HUES48 (cell line): ENCODE results near the gene CERS2.

Experiments used
- H3K27ac ChIP-seq: one replicate; pipeline ENCODE4 v1.7.0; 2013; ENCODE audit warnings: low read depth, low read length, inconsistent platforms
- H3K27me3 ChIP-seq: 2 replicates; pipeline ENCODE4 v1.6.1; 2013; ENCODE audit warnings: mild to moderate bottlenecking, low read length; ENCODE audit not compliant: control insufficient read depth, insufficient read depth
- H3K36me3 ChIP-seq: 2 replicates; pipeline ENCODE4 v1.6.1; 2013; ENCODE audit warnings: low read length; ENCODE audit not compliant: control insufficient read depth, insufficient read depth
- H3K4me1 ChIP-seq: 2 replicates; pipeline ENCODE4 v1.6.1; 2013; ENCODE audit warnings: mild to moderate bottlenecking, low read length; ENCODE audit not compliant: control insufficient read depth, insufficient read depth
- H3K4me3 ChIP-seq: 2 replicates; pipeline ENCODE4 v1.5.1; 2013; ENCODE audit warnings: mild to moderate bottlenecking, low read depth, low read length
- H3K9ac ChIP-seq: 2 replicates; pipeline ENCODE4 v1.6.1; 2013; ENCODE audit warnings: mild to moderate bottlenecking, low read depth, low read length, moderate library complexity
- H3K9me3 ChIP-seq: 2 replicates; pipeline ENCODE4 v1.6.1; 2013; ENCODE audit warnings: low read length; ENCODE audit not compliant: control insufficient read depth, insufficient read depth

Gene CERS2

GRCh38 chr1:150979092-150980056 is 4.7 kb upstream of the CERS2 start:
- H3K27me3 ChIP-seq, result no peaks in the 10 kb centered on the region
- H3K4me3 ChIP-seq, result no peak overlapping the region
- H3K36me3 ChIP-seq, result no peaks in the 10 kb centered on the region
- H3K9me3 ChIP-seq, result no peaks in the 10 kb centered on the region
- H3K27ac ChIP-seq, result no peak overlapping the region
- H3K9ac ChIP-seq, result no peak overlapping the region
- peaks cover 49% of the 10 kb centered on the region for H3K4me1 ChIP-seq

GRCh38 chr1:150976879-150977694 is 2.5 kb upstream of the CERS2 start:
- Histone ChIP-seq H3K36me3 (no peaks in the 10 kb centered on the region), H3K4me3 (no peak overlapping the region), H3K27ac (peak overlapping the region; percentile 59), H3K9ac (no peak overlapping the region), H3K9me3 (no peaks in the 10 kb centered on the region), H3K27me3 (no peaks in the 10 kb centered on the region), H3K4me1 (peaks cover 56% of the 10 kb centered on the region)

GRCh38 chr1:150976401-150976821 is 1.8 kb upstream of the CERS2 start:
- Histone ChIP-seq H3K9ac (no peak overlapping the region), H3K4me3 (no peak overlapping the region; the same call in 1 of the 2 replicates), H3K27me3 (no peaks in the 10 kb centered on the region), H3K36me3 (no peaks in the 10 kb centered on the region), H3K9me3 (no peaks in the 10 kb centered on the region), H3K27ac (peak overlapping the region; percentile 39), H3K4me1 (peaks cover 56% of the 10 kb centered on the region)

- Histone ChIP-seq H3K4me3 (peak overlapping the region; percentile 76), H3K36me3 (peaks cover 2% of the 10 kb centered on the region), H3K4me1 (peaks cover 52% of the 10 kb centered on the region), H3K9me3 (no peaks in the 10 kb centered on the region), H3K9ac (peak overlapping the region; percentile 70), H3K27me3 (no peaks in the 10 kb centered on the region), H3K27ac (peak overlapping the region; percentile 77)
These were observed 627 bp downstream of the CERS2 start for GRCh38 chr1:150973836-150974579.

GRCh38 chr1:150973258-150973835 is 1.3 kb downstream of the CERS2 start:
- peaks cover 50% of the 10 kb centered on the region for H3K4me1 ChIP-seq
- no peaks in the 10 kb centered on the region for H3K27me3 ChIP-seq
- H3K36me3 ChIP-seq, result peaks cover 8% of the 10 kb centered on the region
- peak overlapping the region; percentile 76 for H3K4me3 ChIP-seq
- H3K9ac ChIP-seq, result peak overlapping the region; percentile 70
- H3K27ac ChIP-seq, result peak overlapping the region; percentile 83
- no peaks in the 10 kb centered on the region for H3K9me3 ChIP-seq

GRCh38 chr1:150972417-150972940 is 2.2 kb downstream of the CERS2 start:
- 0 out of 2 replicates have a peak overlapping the region, but pooled peaks have one; percentile 19 for H3K9ac ChIP-seq
- H3K9me3 ChIP-seq, result no peaks in the 10 kb centered on the region
- H3K27ac ChIP-seq, result peak overlapping the region; percentile 83
- no peaks in the 10 kb centered on the region for H3K27me3 ChIP-seq
- H3K4me1 ChIP-seq, result peaks cover 48% of the 10 kb centered on the region
- H3K4me3 ChIP-seq, result peak overlapping the region; percentile 76
- peaks cover 17% of the 10 kb centered on the region for H3K36me3 ChIP-seq

- peak overlapping the region; percentile 76 for H3K4me3 ChIP-seq
- peak overlapping the region; percentile 83 for H3K27ac ChIP-seq
- H3K4me1 ChIP-seq, result peaks cover 41% of the 10 kb centered on the region
- H3K36me3 ChIP-seq, result peaks cover 24% of the 10 kb centered on the region
- no peaks in the 10 kb centered on the region for H3K27me3 ChIP-seq
- H3K9me3 ChIP-seq, result no peaks in the 10 kb centered on the region
- peak overlapping the region; percentile 24; the same call in 1 of the 2 replicates for H3K9ac ChIP-seq
These were observed 2.8 kb downstream of the CERS2 start for GRCh38 chr1:150971583-150972416.

- Histone ChIP-seq H3K9me3 (no peaks in the 10 kb centered on the region), H3K36me3 (peaks cover 32% of the 10 kb centered on the region), H3K4me3 (peak overlapping the region; percentile 76), H3K9ac (peak overlapping the region; percentile 24; the same call in 1 of the 2 replicates), H3K27ac (peak overlapping the region; percentile 83), H3K27me3 (no peaks in the 10 kb centered on the region), H3K4me1 (peaks cover 33% of the 10 kb centered on the region)
These were observed 3.6 kb downstream of the CERS2 start for GRCh38 chr1:150970808-150971582.

- Histone ChIP-seq H3K27ac (no peak overlapping the region), H3K4me1 (peaks cover 31% of the 10 kb centered on the region), H3K9ac (no peak overlapping the region), H3K4me3 (no peak overlapping the region), H3K9me3 (no peaks in the 10 kb centered on the region), H3K27me3 (no peaks in the 10 kb centered on the region), H3K36me3 (peaks cover 45% of the 10 kb centered on the region)
These were observed 5.0 kb downstream of the CERS2 start for GRCh38 chr1:150969626-150970025.
